Measurements from ENCODE around the gene CDH13.
A peak's percentile ranks its signal among the peaks of the same experiment; 100 is the strongest.

The CDH13 gene

GRCh38 chr16:82855471-82855870 lies 228.7 kb downstream of the CDH13 start:
- no peak for DNase-seq

DNA sequence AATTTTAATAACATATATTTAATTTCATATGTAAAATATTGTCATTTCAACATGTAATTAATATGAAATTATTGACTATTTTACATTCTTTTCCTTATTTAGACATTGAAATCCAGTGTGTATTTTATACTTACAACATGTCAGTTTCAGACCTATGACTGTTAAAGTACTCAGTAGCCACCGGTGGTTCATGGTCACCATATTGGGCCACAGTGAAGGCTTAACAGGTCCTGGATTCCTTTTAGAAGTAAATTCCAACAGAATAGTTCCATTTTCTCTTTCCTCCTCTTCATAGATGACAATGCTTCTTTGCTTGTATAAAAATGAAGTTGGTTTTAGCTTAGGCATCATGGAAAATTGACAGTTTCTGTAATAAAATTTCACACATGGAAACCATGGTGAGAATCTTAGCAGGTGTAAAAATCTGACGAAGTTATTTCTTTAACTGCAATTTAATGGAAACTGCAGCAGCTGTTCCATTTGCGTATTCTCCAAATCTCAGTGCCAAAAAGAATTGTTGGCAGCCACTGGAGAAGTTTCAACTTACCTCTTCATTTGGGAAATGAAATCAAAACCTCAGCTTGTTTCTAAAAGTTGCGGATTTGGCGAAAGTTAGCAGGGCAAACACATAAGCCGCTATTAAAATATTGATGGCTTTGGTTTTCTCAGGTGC lies 231.1 kb downstream of the CDH13 start:
- DNase-seq: no peak

GRCh38 chr16:82859662-82860061 lies 232.9 kb downstream of the CDH13 start:
- DNase-seq: no peak

DNA sequence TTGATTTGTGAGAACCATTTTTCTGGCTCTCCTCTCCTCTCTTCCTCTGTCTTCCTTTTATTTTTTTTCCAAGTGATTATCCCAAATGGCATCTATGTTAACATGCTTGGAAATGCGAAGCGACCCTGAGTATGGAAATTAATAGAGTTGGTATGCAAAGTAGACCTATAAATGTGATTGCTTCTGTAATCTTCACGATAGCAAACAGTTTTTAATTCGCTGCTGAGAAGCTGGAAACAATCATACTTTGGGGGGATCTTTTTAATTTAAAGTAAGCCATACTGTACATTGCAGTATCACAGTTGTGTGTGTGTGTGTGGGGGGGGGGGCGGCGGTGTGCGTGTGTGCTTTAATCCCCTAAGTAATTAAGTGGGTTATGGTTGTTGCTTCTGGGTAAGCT lies 233.3 kb downstream of the CDH13 start:
- DNase-seq: no peak

GRCh38 chr16:82862057-82862456 lies 235.3 kb downstream of the CDH13 start:
- no peak for DNase-seq

DNA sequence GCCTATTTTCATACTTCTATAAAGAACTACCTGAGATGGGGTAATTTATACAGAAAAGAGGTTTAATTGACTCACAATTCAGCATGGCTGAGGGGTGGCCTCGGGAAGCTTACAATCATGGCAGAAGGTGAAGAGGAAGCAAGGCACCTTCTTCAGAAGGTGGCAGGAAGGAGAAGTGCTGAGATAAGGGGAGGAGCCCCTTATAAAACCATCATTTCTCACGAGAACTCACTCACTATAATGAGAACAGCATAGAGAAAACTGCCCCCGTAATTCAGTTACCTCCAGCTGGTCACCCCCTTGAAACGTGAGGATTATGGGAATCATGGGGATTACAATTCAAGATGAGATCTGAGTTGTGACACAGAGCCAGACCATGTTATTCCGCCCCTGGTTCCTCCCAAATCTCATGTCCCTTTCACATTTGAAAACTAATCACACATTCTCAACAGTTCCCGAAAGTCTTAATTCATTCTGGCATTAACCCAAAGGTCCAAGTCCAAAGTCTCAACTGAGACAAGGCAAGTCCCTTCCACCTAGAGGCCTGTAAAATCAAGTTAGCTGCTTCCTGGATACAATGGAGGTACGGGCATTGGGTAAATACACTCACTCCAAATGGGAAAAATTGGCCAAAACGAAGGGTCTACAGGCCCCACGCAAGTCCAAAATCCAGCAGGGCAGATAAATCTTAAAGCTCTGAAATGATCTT lies 237.7 kb downstream of the CDH13 start:
- DNase-seq: no peak

GRCh38 chr16:82865412-82865811 lies 238.6 kb downstream of the CDH13 start:
- no peak for DNase-seq

GRCh38 chr16:82867485-82867884 lies 240.7 kb downstream of the CDH13 start:
- DNase-seq: no peak

GRCh38 chr16:82874271-82874670 lies 247.5 kb downstream of the CDH13 start:
- no peak for DNase-seq

- DNase-seq: no peak
These were observed 247.9 kb downstream of the CDH13 start for GRCh38 chr16:82874672-82875071.

- no peak for DNase-seq
These were observed 250.2 kb downstream of the CDH13 start for GRCh38 chr16:82876951-82877350.

GRCh38 chr16:82878466-82878865 lies 251.7 kb downstream of the CDH13 start:
- DNase-seq: no peak

DNA sequence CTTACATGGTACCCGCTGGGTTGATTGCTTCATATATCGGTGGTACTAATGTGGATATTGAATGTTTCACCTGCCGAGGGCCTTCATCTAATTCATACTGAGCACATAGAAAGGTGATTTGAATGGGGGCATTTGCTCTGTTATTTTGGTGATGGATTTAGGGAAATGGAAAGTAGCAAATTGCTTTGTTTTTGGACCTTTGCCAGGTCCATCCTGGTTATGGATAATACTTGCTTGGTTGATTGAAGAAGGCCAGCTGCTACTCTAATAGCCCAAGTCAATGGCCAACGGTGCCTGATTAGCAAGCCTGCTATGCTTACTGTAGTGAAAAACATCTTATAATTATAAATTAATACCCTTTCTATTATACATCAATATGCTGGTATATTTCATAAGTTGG lies 253.6 kb downstream of the CDH13 start:
- DNase-seq: no peak

- peak; percentile 24 for DNase-seq
These were observed 254.7 kb downstream of the CDH13 start for GRCh38 chr16:82881516-82881915.

DNA sequence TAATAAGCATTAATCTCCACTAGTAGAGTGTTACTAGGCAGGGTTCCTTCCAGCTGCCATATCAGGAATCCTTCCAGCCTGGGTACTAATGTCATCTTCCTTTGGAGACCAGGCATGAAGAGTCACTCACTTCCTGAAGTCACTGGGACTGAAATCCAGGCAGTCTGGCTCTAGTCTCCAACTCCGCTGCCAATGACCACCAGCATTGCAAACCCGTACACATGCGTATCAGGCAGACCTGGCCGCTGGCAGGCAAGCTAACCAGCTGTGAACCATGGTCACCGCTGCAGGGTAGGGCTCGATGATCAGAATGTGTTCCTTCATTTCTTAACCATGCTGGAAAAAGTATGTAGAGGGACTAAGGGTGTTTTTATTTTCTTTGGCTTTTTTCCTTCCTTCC lies 255.5 kb downstream of the CDH13 start:
- no peak for DNase-seq

DNA sequence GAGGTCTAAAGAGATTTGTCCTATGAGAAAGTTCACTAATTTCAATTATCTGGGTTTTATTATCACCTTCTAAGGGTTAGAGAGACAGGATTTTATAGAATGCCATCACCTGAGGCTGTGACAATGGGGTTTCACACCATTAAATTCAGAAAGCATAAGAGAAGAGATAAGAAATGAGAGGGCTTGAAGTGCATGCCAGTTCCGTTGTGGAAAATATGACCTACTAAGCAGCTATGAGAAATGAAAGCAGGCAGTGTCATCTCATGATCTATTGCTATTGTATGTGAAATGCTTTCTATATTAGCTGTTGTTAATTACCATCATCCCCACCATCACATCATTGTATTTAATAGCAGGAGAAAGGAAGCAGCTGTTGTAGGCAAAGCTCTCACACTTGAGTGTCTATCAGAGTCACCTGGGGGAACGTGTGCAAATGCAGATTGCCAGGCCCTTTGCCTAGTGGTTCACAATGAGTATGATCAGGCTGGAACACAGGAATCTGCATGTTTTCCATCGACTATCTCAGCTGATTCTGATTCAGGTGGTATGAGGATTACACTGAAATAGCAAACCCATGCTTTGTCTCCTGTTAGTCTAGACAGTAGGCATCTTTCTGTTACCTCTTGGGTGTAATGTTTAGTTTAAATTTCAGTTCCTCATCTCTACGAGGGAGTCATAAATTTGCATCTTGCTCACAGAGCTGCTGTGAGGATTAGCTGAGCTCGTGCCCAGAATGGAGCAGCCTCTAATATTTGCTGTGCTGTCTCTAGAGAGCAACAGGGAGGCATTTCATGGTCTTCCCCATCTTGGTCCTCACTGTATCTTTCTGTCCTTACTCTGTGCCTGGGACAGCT lies 256.4 kb downstream of the CDH13 start:
- no peak for DNase-seq

DNA sequence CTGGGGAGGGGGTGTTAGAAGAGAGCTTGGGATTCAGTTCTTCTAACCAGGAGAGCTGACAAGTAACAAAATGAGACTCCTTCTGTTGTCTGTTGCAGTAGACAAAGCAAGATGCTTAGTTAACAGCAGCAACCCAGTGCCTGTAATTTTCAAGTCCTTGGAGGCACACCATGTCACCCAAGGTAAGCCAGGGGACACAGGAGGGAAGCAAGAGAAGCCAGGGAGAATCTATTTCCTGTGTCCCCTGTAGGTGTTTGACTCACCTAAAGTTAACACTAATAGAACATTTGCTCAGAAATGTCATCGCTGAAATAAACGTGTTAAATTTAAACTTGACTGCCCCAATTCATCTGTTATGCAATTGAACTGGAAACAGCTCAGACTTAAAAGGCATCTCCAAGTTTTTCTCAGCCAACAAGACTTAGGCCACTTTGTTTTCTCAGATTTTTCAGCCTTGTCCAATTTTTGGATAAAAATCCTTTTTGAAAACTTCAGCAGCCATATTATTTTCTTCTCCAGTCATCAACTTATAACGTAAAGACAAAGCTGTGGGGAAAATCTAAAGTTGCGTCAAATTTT lies 257.6 kb downstream of the CDH13 start:
- DNase-seq: no peak

GRCh38 chr16:82886146-82886545 lies 259.4 kb downstream of the CDH13 start:
- no peak for DNase-seq

DNA sequence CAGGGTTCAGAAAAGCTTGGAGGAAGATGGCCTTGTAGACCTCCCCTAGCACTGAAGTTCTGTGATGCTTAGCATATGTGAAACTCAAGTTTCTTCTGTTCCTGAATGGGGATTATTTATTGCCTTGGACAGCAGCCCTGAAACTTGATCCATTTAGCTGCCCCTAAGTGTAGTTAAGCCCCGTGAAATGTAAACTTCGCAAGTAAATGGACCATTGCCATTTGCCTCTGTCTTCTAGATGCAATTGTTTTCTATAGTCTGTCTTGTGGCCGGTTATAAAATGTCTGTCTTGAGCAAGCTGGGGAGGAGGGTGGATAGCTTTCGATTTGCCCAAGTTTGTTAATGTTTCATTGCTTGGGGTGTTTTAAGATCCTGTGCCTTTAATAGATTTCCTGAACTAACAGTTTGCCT lies 261.8 kb downstream of the CDH13 start:
- DNase-seq: peak; percentile 25

DNA sequence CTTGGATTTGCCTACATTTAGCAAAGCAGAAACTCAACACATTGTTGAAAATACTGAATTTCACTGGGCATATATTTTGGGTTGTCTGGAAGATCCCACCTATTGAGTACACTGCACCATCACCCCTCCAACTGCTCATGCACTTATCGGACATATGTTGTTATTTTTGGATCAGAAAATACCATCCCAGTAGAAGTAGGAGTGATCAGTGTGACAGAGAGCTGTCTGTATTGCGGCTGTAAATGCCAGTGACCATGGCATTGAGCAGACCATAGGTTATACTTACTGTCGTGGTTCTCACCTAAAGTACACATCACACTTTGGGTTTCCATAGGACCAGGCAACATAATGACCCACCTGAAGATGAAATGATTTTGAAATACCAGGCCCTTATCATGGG lies 264.7 kb downstream of the CDH13 start:
- DNase-seq: no peak

GRCh38 chr16:82891918-82892317 lies 265.1 kb downstream of the CDH13 start:
- no peak for DNase-seq

GRCh38 chr16:82892324-82892723 lies 265.6 kb downstream of the CDH13 start:
- no peak for DNase-seq

GRCh38 chr16:82895843-82896242 lies 269.1 kb downstream of the CDH13 start:
- DNase-seq: no peak
